OCI-LY1 (cell line): ENCODE data around the gene NUDT12.

Experiments
- H2AFZ ChIP-seq: fragments of 200-600 bp; sonication (generic), shearing (Covaris generic); 2 replicates; pipeline ENCODE4 v1.6.0; 2014; ENCODE audit warnings: antibody characterized with exemption, mild to moderate bottlenecking, low read length
- H3F3A ChIP-seq: fragments of 200-600 bp; sonication (generic), shearing (Covaris generic); 2 replicates; pipeline ENCODE4 v1.6.0; 2014; ENCODE audit warnings: mild to moderate bottlenecking, antibody characterized with exemption, low read length, moderate library complexity; ENCODE audit not compliant: insufficient read depth
- H3K27ac ChIP-seq: fragments of 200-600 bp; sonication (generic); 2 replicates; pipeline ENCODE4 v1.5.1; 2014; ENCODE audit warnings: low read length, mixed run types, mild to moderate bottlenecking, low read depth; ENCODE audit not compliant: poor library complexity, severe bottlenecking
- H3K27me3 ChIP-seq: fragments of 200-600 bp; sonication (generic); 2 replicates; pipeline ENCODE4 v1.6.0; 2014; ENCODE audit warnings: antibody characterized with exemption, mild to moderate bottlenecking, low read length, moderate library complexity; ENCODE audit not compliant: insufficient read depth
- H3K36me3 ChIP-seq: fragments of 200-600 bp; sonication (generic); 2 replicates; pipeline ENCODE4 v1.6.1; 2014; ENCODE audit warnings: mild to moderate bottlenecking, antibody characterized with exemption, low read length, moderate library complexity, mixed read lengths; ENCODE audit not compliant: insufficient read depth
- H3K4me1 ChIP-seq: fragments of 200-600 bp; sonication (generic); 2 replicates; pipeline ENCODE4 v1.5.1; 2014; ENCODE audit warnings: mild to moderate bottlenecking, low read length, moderate library complexity; ENCODE audit not compliant: insufficient read depth, severe bottlenecking
- H3K4me2 ChIP-seq: fragments of 200-600 bp; sonication (generic), shearing (Covaris generic); 2 replicates; pipeline ENCODE4 v1.6.1; 2014; ENCODE audit warnings: low read length
- H3K4me3 ChIP-seq: fragments of 200-600 bp; sonication (generic); 2 replicates; pipeline ENCODE4 v1.5.1; 2014; ENCODE audit warnings: low read length, low read depth, mild to moderate bottlenecking, mixed read lengths; ENCODE audit not compliant: poor library complexity, severe bottlenecking
- H3K79me2 ChIP-seq: fragments of 200-600 bp; shearing (Covaris generic); 2 replicates; pipeline ENCODE4 v1.6.1; 2016; ENCODE audit warnings: mixed run types, low read length, mixed read lengths; ENCODE audit not compliant: insufficient read depth
- H3K9ac ChIP-seq: fragments of 200-600 bp; sonication (generic), shearing (Covaris generic); 2 replicates; pipeline ENCODE4 v1.6.1; 2014; ENCODE audit warnings: mild to moderate bottlenecking, low read length, mixed read lengths
- H3K9me2 ChIP-seq: fragments of 200-600 bp; sonication (generic), shearing (Covaris generic); 2 replicates; pipeline ENCODE4 v1.6.1; 2014; ENCODE audit warnings: low read depth, mild to moderate bottlenecking, low read length, mixed read lengths
- H3K9me3 ChIP-seq: fragments of 200-600 bp; shearing (Covaris generic); 2 replicates; pipeline ENCODE4 v1.6.1; 2014; ENCODE audit warnings: low read length, mixed read lengths
- H4K20me1 ChIP-seq: fragments of 200-600 bp; sonication (generic), shearing (Covaris generic); 2 replicates; pipeline ENCODE4 v1.6.0; 2016; ENCODE audit warnings: mild to moderate bottlenecking, low read length; ENCODE audit not compliant: insufficient read depth
- CTCF ChIP-seq: fragments of 200-600 bp; sonication (generic), shearing (Covaris generic); IDR thresholded peaks from 2 replicates; pipeline ENCODE4 v1.5.1; 2017; ENCODE audit warnings: mild to moderate bottlenecking, antibody characterized with exemption, low read length, moderate library complexity, mixed read lengths
- EZH2 ChIP-seq: fragments of 200-600 bp; sonication (generic), shearing (Covaris generic); IDR thresholded peaks from 2 replicates; pipeline ENCODE4 v1.8.0; 2017; ENCODE audit warnings: borderline replicate concordance, mixed run types, mild to moderate bottlenecking, antibody characterized with exemption, low read length, moderate library complexity, mixed read lengths

NUDT12 gene

GRCh38 chr5:103532086-103532734 lies 30.4 kb downstream of the NUDT12 start:
- Histone ChIP-seq H3K4me1 (no peaks in the 10 kb centered on the region), H2AFZ (no peak overlapping the region), H3K4me2 (no peak overlapping the region), H3K27ac (no peak overlapping the region), H3K27me3 (no peaks in the 10 kb centered on the region), H3K36me3 (no peaks in the 10 kb centered on the region), H3F3A (no peaks in the 10 kb centered on the region), H3K9me3 (no peaks in the 10 kb centered on the region), H4K20me1 (no peaks in the 10 kb centered on the region), H3K4me3 (no peak overlapping the region), H3K79me2 (no peaks in the 10 kb centered on the region), H3K9me2 (no peaks in the 10 kb centered on the region), H3K9ac (no peak overlapping the region)
- TF ChIP-seq EZH2 = no peak
- TF ChIP-seq CTCF = no peak

DNA sequence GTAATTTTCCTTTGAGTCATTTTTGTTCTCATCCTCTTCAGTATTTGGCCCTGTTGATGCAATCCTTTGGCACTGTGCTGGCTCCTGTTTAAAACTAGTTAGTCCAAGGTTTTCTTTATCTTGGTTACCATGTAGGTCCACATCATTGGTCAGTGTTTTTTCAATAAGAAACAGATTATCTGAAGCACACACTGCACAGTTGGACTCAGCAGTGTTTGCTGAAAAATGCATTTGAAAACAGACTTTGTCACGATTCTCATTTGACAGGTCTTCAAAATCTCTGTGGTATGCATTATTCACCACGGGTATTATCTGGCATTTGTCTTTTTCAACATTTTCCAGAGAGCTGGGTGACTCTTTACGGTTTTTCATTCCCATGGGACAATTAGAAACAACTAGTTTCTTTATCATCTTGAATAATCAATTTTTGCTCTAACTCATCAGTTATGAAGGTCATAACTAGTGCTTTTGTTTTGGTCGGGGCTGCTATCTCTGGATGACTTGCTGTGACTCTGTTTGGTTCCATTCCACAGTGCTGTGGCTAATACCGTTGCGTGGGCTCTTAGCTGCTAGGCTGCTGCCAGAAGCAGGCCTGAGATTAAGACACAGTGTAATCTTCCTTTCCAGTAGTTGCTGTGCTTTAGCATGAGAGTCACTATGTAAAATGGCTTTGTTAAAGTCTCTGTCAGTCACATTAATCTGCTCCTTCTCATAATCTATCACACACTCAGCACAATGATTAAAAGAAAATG lies 36.2 kb downstream of the NUDT12 start:
- Histone ChIP-seq H3K27me3 (no peaks in the 10 kb centered on the region), H3K9me3 (no peaks in the 10 kb centered on the region), H2AFZ (no peak overlapping the region), H3K9me2 (no peaks in the 10 kb centered on the region), H3K4me2 (no peak overlapping the region), H3K79me2 (no peaks in the 10 kb centered on the region), H4K20me1 (no peaks in the 10 kb centered on the region), H3K9ac (no peak overlapping the region), H3K36me3 (no peaks in the 10 kb centered on the region), H3F3A (no peaks in the 10 kb centered on the region), H3K4me1 (no peaks in the 10 kb centered on the region), H3K4me3 (no peak overlapping the region), H3K27ac (no peak overlapping the region)
- TF ChIP-seq EZH2 (no peak), CTCF (no peak)

- Histone ChIP-seq H3K9me2 (no peaks in the 10 kb centered on the region), H3F3A (no peaks in the 10 kb centered on the region), H3K79me2 (no peaks in the 10 kb centered on the region), H3K4me3 (no peak overlapping the region), H3K4me2 (no peak overlapping the region), H3K36me3 (no peaks in the 10 kb centered on the region), H3K9ac (no peak overlapping the region), H4K20me1 (no peaks in the 10 kb centered on the region), H2AFZ (no peak overlapping the region), H3K9me3 (no peaks in the 10 kb centered on the region), H3K27ac (no peak overlapping the region), H3K4me1 (no peaks in the 10 kb centered on the region), H3K27me3 (no peaks in the 10 kb centered on the region)
- TF ChIP-seq CTCF = no peak
- TF ChIP-seq EZH2 = no peak
These were observed 37.2 kb downstream of the NUDT12 start for GRCh38 chr5:103525361-103525760.
